Choroid plexus epithelial cell (primary cell): ENCODE results near the gene PIEZO1.

Experiments used
- DNase-seq: peaks from one replicate; pipeline ENCODE4 v3.0.0-alpha.2; 2010; ENCODE audit warnings: low read depth
- H3K4me3 ChIP-seq: 2 replicates; pipeline ENCODE4 v1.5.1; 2011; ENCODE audit warnings: low read depth, mild to moderate bottlenecking, control low read depth, low read length, moderate library complexity
- CTCF ChIP-seq: conservative IDR thresholded peaks from 2 replicates; pipeline ENCODE4 v1.5.1; 2011; ENCODE audit warnings: low read depth, mild to moderate bottlenecking, control low read depth, inconsistent platforms, low read length, moderate library complexity

Gene PIEZO1

GRCh38 chr16:88761830-88762229 is 23.2 kb downstream of the PIEZO1 start:
- no peak overlapping the region for H3K4me3 ChIP-seq

GRCh38 chr16:88761143-88761534 is 23.9 kb downstream of the PIEZO1 start:
- TF ChIP-seq CTCF, result no peak
- H3K4me3 ChIP-seq, result no peak overlapping the region
- no peak for DNase-seq

More at GRCh38 chr16:88761830-88762229, 23.2 kb downstream of the PIEZO1 start:
- no peak for DNase-seq
- no peak for TF ChIP-seq CTCF

DNA sequence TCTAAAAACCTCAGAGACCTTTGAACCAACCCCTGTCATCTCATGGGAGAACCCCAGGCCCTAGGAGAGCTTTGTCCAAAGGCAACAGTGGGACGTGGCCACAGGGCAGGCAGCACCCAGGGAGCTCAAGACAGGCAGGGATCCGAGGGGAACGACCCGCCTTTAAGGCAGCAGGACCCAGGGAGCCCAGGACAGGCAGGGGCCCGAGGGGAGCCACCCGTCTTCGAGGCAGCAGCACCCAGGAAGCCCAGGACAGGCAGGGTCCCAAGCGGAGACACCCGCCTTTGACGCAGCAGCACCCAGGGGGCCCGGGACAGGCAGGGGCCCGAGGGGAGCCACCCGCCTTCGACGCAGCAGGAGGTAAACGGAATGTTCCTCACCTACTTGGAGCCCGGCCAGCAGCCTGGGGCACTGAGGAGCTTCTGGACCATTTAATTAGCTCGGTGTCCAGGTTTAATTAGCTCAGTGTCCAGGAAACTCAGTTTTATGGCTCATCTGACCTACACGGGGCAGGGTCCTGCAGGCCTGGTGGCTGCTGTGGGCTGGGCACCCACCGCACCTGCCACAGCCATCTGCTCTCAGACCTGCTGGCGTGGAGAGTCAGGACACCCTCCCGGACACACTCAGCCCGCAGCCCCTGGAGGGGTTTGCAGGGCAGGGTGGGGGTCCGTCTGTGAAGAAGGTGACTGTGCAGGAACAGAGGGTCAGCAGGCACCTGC is 24.4 kb downstream of the PIEZO1 start:
- TF ChIP-seq CTCF, result no peak
- no peak for DNase-seq

GRCh38 chr16:88759976-88760350 is 25.1 kb downstream of the PIEZO1 start:
- no peak overlapping the region for H3K4me3 ChIP-seq

More for the DNA sequence above, 24.4 kb downstream of the PIEZO1 start:
- H3K4me3 ChIP-seq, result no peak overlapping the region

DNA sequence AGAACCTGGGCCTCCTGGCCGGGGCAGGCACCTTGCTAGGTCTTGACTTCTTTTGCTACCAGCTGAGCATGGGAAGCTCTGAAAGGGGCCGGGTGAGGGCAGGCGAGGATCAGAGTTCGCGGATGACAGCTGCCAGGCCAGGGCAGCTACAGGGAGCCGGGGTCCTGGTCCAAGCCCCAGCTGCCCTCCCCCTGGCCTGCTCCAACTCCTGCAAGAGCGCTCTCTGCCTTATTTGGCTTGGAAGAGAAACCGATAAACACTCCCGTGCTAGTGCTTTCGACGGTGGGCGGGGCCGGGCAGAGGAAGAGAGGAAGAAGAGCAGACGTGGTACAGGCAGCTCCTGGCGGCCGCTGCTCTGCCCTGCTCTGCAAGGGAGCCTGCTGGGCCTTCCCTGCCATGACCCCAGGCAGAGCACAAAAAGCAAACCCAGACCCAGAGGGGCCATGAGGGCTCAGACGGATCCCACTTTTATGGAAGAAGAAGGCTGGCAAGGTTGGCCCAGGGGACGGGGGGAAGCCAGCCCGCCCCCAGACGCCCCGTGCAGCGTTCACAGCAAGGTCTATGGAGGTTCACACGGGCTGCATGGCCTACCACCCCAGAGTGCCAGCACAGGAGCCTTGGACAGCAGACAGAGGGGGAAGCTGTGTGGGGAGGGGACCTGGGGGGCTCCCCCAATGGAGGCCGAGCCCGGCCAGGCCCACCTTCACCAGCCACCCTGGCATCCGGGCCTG is 25.6 kb downstream of the PIEZO1 start:
- H3K4me3 ChIP-seq, result no peak overlapping the region
- TF ChIP-seq CTCF, result no peak
- peak; percentile 66 for DNase-seq

More at GRCh38 chr16:88759976-88760350, 25.1 kb downstream of the PIEZO1 start:
- no peak for TF ChIP-seq CTCF
- DNase-seq, result no peak

GRCh38 chr16:88758944-88759244 is 26.1 kb downstream of the PIEZO1 start:
- no peak for TF ChIP-seq CTCF
- DNase-seq, result no peak
- no peak overlapping the region for H3K4me3 ChIP-seq
